T-cell (primary cell): ENCODE data around the gene SPTB. TPM values are rescaled to one million over a fixed set of nuclear protein-coding genes. Genes with fewer than 3 reads are reported as not detected.
A peak's percentile ranks its signal among the peaks of the same experiment; 100 is the strongest.

Experiments
- ATAC-seq, 4 experiments: fragments of 200-7000 bp in 3 of 4; fragments of 150-1000 bp in 1 of 4; cut with Tn5 transposase; replicated peaks in 1 of 4; 1 replicate in 3 of 4; 2 replicates in 1 of 4; pipeline ENCODE4 v1.10.0; 2021; ENCODE audit warnings: moderate library complexity in 3 of 4, mild to moderate bottlenecking in 2 of 4, moderate number of reproducible peaks in 1 of 4
- CTCF ChIA-PET, 2 donors: fragments of 300-600 bp; sonication (Branson Sonifier 250); formaldehyde crosslinking; loops; one replicate each; lab custom pipeline; 2022; ENCODE audit warnings: antibody characterized with exemption in 2 of 2; lab: Charles Lee
- POLR2A ChIA-PET, 2 donors: fragments of 300-600 bp; sonication (Branson Sonifier 250); formaldehyde crosslinking; loops; one replicate each; lab custom pipeline; 2022; ENCODE audit warnings: antibody characterized with exemption in 2 of 2; lab: Charles Lee
- DNase-seq, 35 experiments: peaks; one replicate each; pipeline versions ENCODE4 v3.0.0 to v3.0.0-alpha.2; 2013 to 2023
- H3K27ac ChIP-seq: one replicate; pipeline ENCODE4 v1.5.1; 2013; ENCODE audit warnings: low read length
- H3K27me3 ChIP-seq, 2 experiments: replicated peaks in 1 of 2; 1 replicate in 1 of 2; 2 replicates in 1 of 2; pipeline versions ENCODE4 v1.6.1 to v1.7.0; 2013; ENCODE audit warnings: low read length in 1 of 2, mixed read lengths in 1 of 2; ENCODE audit not compliant: control insufficient read depth in 2 of 2, insufficient read depth in 2 of 2; ENCODE audit errors: extremely low read depth in 1 of 2
- H3K36me3 ChIP-seq, 2 donors: 1 replicate in 1 of 2; 2 replicates in 1 of 2; pipeline versions ENCODE4 v1.6.1 to v1.7.0; 2013; ENCODE audit warnings: low read length in 1 of 2; ENCODE audit not compliant: control insufficient read depth in 2 of 2, insufficient read depth in 1 of 2; ENCODE audit errors: extremely low read depth in 1 of 2
- H3K4me1 ChIP-seq, 2 experiments: 1 replicate in 1 of 2; 2 replicates in 1 of 2; pipeline versions ENCODE4 v1.6.1 to v1.7.0; 2013; ENCODE audit warnings: low read length in 2 of 2, mixed read lengths in 1 of 2; ENCODE audit not compliant: insufficient read depth in 2 of 2, control insufficient read depth in 1 of 2; ENCODE audit errors: extremely low read depth in 1 of 2
- H3K4me3 ChIP-seq, 2 donors: 1 replicate in 1 of 2; 2 replicates in 1 of 2; pipeline versions ENCODE4 v1.5.1 to v1.7.0; 2013; ENCODE audit warnings: mild to moderate bottlenecking in 2 of 2, low read length in 1 of 2, moderate library complexity in 1 of 2; ENCODE audit not compliant: control insufficient read depth in 1 of 2; ENCODE audit errors: extremely low read depth in 1 of 2
- H3K9me3 ChIP-seq: 2 replicates; pipeline ENCODE4 v1.7.0; 2013
- H3K27ac Mint-ChIP-seq, 2 donors: one replicate each; pipeline ENCODE4 v1.8.0; 2020 to 2021; ENCODE audit warnings: mild to moderate bottlenecking in 2 of 2, mixed read lengths in 2 of 2
- H3K27me3 Mint-ChIP-seq, 2 donors: one replicate each; pipeline ENCODE4 v1.8.0; 2021 to 2022; ENCODE audit warnings: mixed read lengths in 2 of 2
- H3K36me3 Mint-ChIP-seq: one replicate; pipeline ENCODE4 v1.8.0; 2021; ENCODE audit warnings: mixed read lengths
- H3K4me1 Mint-ChIP-seq, 3 donors: one replicate each; pipeline ENCODE4 v1.8.0; 2020 to 2022; ENCODE audit warnings: mixed read lengths in 3 of 3, mild to moderate bottlenecking in 1 of 3
- H3K4me3 Mint-ChIP-seq, 3 donors: one replicate each; pipeline ENCODE4 v1.8.0; 2020 to 2022; ENCODE audit warnings: mild to moderate bottlenecking in 3 of 3, mixed read lengths in 3 of 3, moderate library complexity in 3 of 3
- H3K9me3 Mint-ChIP-seq, 3 donors: one replicate each; pipeline ENCODE4 v1.8.0; 2020 to 2022; ENCODE audit warnings: mixed read lengths in 3 of 3
- WGBS: methylation state at CpG from one replicate; pipeline ENCODE4 v1.1.5; 2013; ENCODE audit warnings: missing lambda C conversion rate; ENCODE audit not compliant: insufficient coverage; 5-methylcytosine and 5-hydroxymethylcytosine counted together
- total RNA-seq, 35 experiments: library from RNA in 6 of 35; stranded (reverse) in 6 of 35; fragments of 120-200 nt in 1 of 35; gene quantifications; one replicate each; pipeline versions ENCODE4 v1.2.1 to v1.2.4 and lab custom pipeline; 2013 to 2026

SPTB gene
- total RNA-seq, 5 donors from 2014 or later (not counting 1 experiment from before 2014, with no cell fraction given) = 0.07 to 0.13 (median 0.09) TPM

GRCh38 chr14:64826333-64826732 is 53.4 kb downstream of the SPTB start:
- H3K4me3 ChIP-seq = no peak overlapping the region
- WGBS = 76% methylated on average over 4 of the region's 4 CpGs

GRCh38 chr14:64825509-64825908 is 54.2 kb downstream of the SPTB start:
- H3K36me3 ChIP-seq = no peaks in the 10 kb centered on the region
- CTCF ChIA-PET = no interaction called here
- peaks cover 5 to 10% (median 6%) of the 10 kb centered on the region in 3 donors for H3K4me1 Mint-ChIP-seq
- 80% methylated on average over 10 of the region's 10 CpGs for WGBS
- H3K9me3 Mint-ChIP-seq = no peaks in the 10 kb centered on the region
- no peak overlapping the region for H3K4me3 ChIP-seq
- POLR2A ChIA-PET = no interaction called here
- peaks cover 15 to 20% of the 10 kb centered on the region in 2 donors for H3K27me3 Mint-ChIP-seq
- ATAC-seq = no peak
- no peak for DNase-seq
- no peaks in the 10 kb centered on the region for H3K36me3 Mint-ChIP-seq
- peaks cover 0 to 8% of the 10 kb centered on the region in 2 experiments for H3K4me1 ChIP-seq
- H3K9me3 ChIP-seq = no peaks in the 10 kb centered on the region
- no peak overlapping the region for H3K27ac Mint-ChIP-seq
- no peak overlapping the region for H3K27ac ChIP-seq
- no peak overlapping the region for H3K4me3 Mint-ChIP-seq
- H3K27me3 ChIP-seq = peaks cover 0 to 33% of the 10 kb centered on the region in 2 experiments

More at GRCh38 chr14:64826333-64826732, 53.4 kb downstream of the SPTB start:
- no peaks in the 10 kb centered on the region for H3K36me3 Mint-ChIP-seq
- no peaks in the 10 kb centered on the region for H3K36me3 ChIP-seq
- ATAC-seq (no peak), DNase-seq (no peak)
- no peak overlapping the region for H3K4me3 Mint-ChIP-seq
- POLR2A ChIA-PET = no interaction called here
- no peaks in the 10 kb centered on the region for H3K9me3 Mint-ChIP-seq
- H3K27ac Mint-ChIP-seq = no peak overlapping the region
- no peak overlapping the region for H3K27ac ChIP-seq
- no peaks in the 10 kb centered on the region for H3K9me3 ChIP-seq
- H3K4me1 Mint-ChIP-seq = peaks cover 5 to 10% (median 6%) of the 10 kb centered on the region in 3 donors
- CTCF ChIA-PET = no interaction called here
- peaks cover 0 to 8% of the 10 kb centered on the region in 2 experiments for H3K4me1 ChIP-seq
- H3K27me3 ChIP-seq = peaks cover 0 to 31% of the 10 kb centered on the region in 2 experiments
- peaks cover 9 to 16% of the 10 kb centered on the region in 2 donors for H3K27me3 Mint-ChIP-seq

- Mint-ChIP-seq H3K9me3 (no peaks in the 10 kb centered on the region), H3K4me1 (peaks cover 5 to 10% (median 6%) of the 10 kb centered on the region in 3 donors), H3K4me3 (no peak overlapping the region), H3K27me3 (peaks cover 15 to 20% of the 10 kb centered on the region in 2 donors), H3K27ac (no peak overlapping the region), H3K36me3 (no peaks in the 10 kb centered on the region)
- Histone ChIP-seq H3K27ac (no peak overlapping the region), H3K9me3 (no peaks in the 10 kb centered on the region), H3K36me3 (no peaks in the 10 kb centered on the region), H3K4me3 (no peak overlapping the region), H3K27me3 (peaks cover 0 to 36% of the 10 kb centered on the region in 2 experiments), H3K4me1 (peaks cover 0 to 8% of the 10 kb centered on the region in 2 experiments)
- DNase-seq (no peak), ATAC-seq (no peak)
- ChIA-PET CTCF (interaction anchor here in 1 of 2 donors (4.6 kb wide), 1 partner anchor 66 kb away, joined by 60 read pairs; no protein-coding TSS in a partner anchor), POLR2A (no interaction called here)
- 70% methylated on average over 4 of the region's 4 CpGs for WGBS
These were observed 54.7 kb downstream of the SPTB start for GRCh38 chr14:64825006-64825405.

- 60% methylated on average over 1 of the region's 3 CpGs for WGBS
- Histone ChIP-seq H3K36me3 (no peaks in the 10 kb centered on the region), H3K27me3 (peaks cover 0 to 36% of the 10 kb centered on the region in 2 experiments), H3K4me3 (no peak overlapping the region), H3K27ac (no peak overlapping the region), H3K4me1 (peaks cover 0 to 8% of the 10 kb centered on the region in 2 experiments), H3K9me3 (no peaks in the 10 kb centered on the region)
- no peak overlapping the region for H3K4me3 Mint-ChIP-seq
- no peaks in the 10 kb centered on the region for H3K36me3 Mint-ChIP-seq
- H3K4me1 Mint-ChIP-seq = peaks cover 5 to 10% (median 6%) of the 10 kb centered on the region in 3 donors
- no peaks in the 10 kb centered on the region for H3K9me3 Mint-ChIP-seq
- ChIA-PET CTCF (interaction anchor here (0.6 to 4.6 kb wide), 10 partner anchors 11 to 1107 kb away, joined by 3 to 60 read pairs (median 4); no protein-coding TSS in a partner anchor), POLR2A (interaction anchor here in 1 of 2 donors (0.7 kb wide), 1 partner anchor 17 kb away, joined by 3 read pairs; no protein-coding TSS in a partner anchor)
- ATAC-seq (no peak), DNase-seq (no peak)
- no peak overlapping the region for H3K27ac Mint-ChIP-seq
- peaks cover 15 to 22% of the 10 kb centered on the region in 2 donors for H3K27me3 Mint-ChIP-seq
These were observed 55.2 kb downstream of the SPTB start for GRCh38 chr14:64824471-64824870.

- Mint-ChIP-seq H3K27me3 (peaks cover 20 to 31% of the 10 kb centered on the region in 2 donors), H3K27ac (no peak overlapping the region)
These were observed 56.3 kb downstream of the SPTB start for GRCh38 chr14:64823305-64823861.

GRCh38 chr14:64821651-64822050 is 58.1 kb downstream of the SPTB start:
- Histone ChIP-seq H3K9me3 (no peaks in the 10 kb centered on the region), H3K4me1 (peaks cover 0 to 8% of the 10 kb centered on the region in 2 experiments), H3K27ac (no peak overlapping the region), H3K4me3 (no peak overlapping the region), H3K27me3 (peaks cover 0 to 48% of the 10 kb centered on the region in 2 experiments), H3K36me3 (no peaks in the 10 kb centered on the region)
- DNase-seq = no peak
- no peak overlapping the region for H3K4me3 Mint-ChIP-seq
- peaks cover 23 to 37% of the 10 kb centered on the region in 2 donors for H3K27me3 Mint-ChIP-seq
- ChIA-PET POLR2A (no interaction called here), CTCF (interaction anchor here (2.8 to 4.6 kb wide), 2 partner anchors 69 to 71 kb away, joined by 44 to 60 read pairs; no protein-coding TSS in a partner anchor)
- no peak for ATAC-seq
- WGBS = 95% methylated on average over 2 of the region's 4 CpGs
- H3K9me3 Mint-ChIP-seq = no peaks in the 10 kb centered on the region
- H3K4me1 Mint-ChIP-seq = peaks cover 5 to 10% (median 6%) of the 10 kb centered on the region in 3 donors
- no peaks in the 10 kb centered on the region for H3K36me3 Mint-ChIP-seq
- no peak overlapping the region for H3K27ac Mint-ChIP-seq

More at GRCh38 chr14:64823305-64823861, 56.3 kb downstream of the SPTB start:
- H3K27me3 ChIP-seq = peaks cover 0 to 38% of the 10 kb centered on the region in 2 experiments
- Mint-ChIP-seq H3K36me3 (no peaks in the 10 kb centered on the region), H3K9me3 (no peaks in the 10 kb centered on the region), H3K4me3 (peak overlapping the region in 2 of 3 donors; percentile 6 to 61), H3K4me1 (peaks cover 5 to 10% (median 6%) of the 10 kb centered on the region in 3 donors)
- DNase-seq = peak; percentile 27 to 77 (median 51)
- H3K36me3 ChIP-seq = no peaks in the 10 kb centered on the region
- peaks cover 0 to 8% of the 10 kb centered on the region in 2 experiments for H3K4me1 ChIP-seq
- H3K27ac ChIP-seq = no peak overlapping the region
- 9% methylated on average over 15 of the region's 15 CpGs for WGBS
- H3K4me3 ChIP-seq = no peak overlapping the region
- ChIA-PET CTCF (interaction anchor here (0.5 to 4.6 kb wide), 20 partner anchors 10 to 1229 kb away, joined by 3 to 60 read pairs (median 4); no protein-coding TSS in a partner anchor), POLR2A (interaction anchor here in 1 of 2 donors (0.6 kb wide), 1 partner anchor 283 kb away, joined by 3 read pairs; no protein-coding TSS in a partner anchor)
- H3K9me3 ChIP-seq = no peaks in the 10 kb centered on the region
- peak; percentile 84 to 93 (median 86) for ATAC-seq
